ENCODE data around the gene CREB5. TPM values are rescaled to one million over a fixed set of nuclear protein-coding genes. Genes with fewer than 3 reads are reported as not detected.

The CREB5 gene
- total RNA-seq, 1 experiment from 2014 or later, result 0.49 TPM

GRCh38 chr7:28812616-28813015, 400.3 kb downstream of the CREB5 start:
- ATAC-seq (no peak), DNase-seq (ENCODE audit: low read depth, low spot score) (no peak)
- H3K4me2 ChIP-seq (ENCODE audit: low read length), result no peak overlapping the region
- H3K4me3 ChIP-seq (replicated peaks in 1 of 2; ENCODE audit: low read depth in 1 of 2, low read length in 2 of 2), result no peak overlapping the region
- no peaks in the 10 kb centered on the region for H4K20me1 ChIP-seq (ENCODE audit: insufficient read depth)
- intact Hi-C loops (cut with micrococcal nuclease), result no loop called here
- no peaks in the 10 kb centered on the region for H3K9me3 ChIP-seq (ENCODE audit: control insufficient read depth in 1 of 2, insufficient read depth in 1 of 2, low read depth in 1 of 2, low read length in 2 of 2)
- POLR2A ChIA-PET, result no interaction called here
- no peaks in the 10 kb centered on the region for H3K9me2 ChIP-seq (ENCODE audit: insufficient read depth)
- no peaks in the 10 kb centered on the region for H3K27me3 ChIP-seq (ENCODE audit: insufficient read depth, low read length)
- BruUV-seq (replicated peaks), result no TSS peak
- CTCF ChIA-PET, result no interaction called here
- H3K4me1 ChIP-seq (ENCODE audit: control insufficient read depth in 1 of 2, insufficient read depth in 2 of 2, low read length in 2 of 2), result no peaks in the 10 kb centered on the region; a peak in 3 of 4 replicates
- H3K79me2 ChIP-seq (ENCODE audit: insufficient read depth, low read length), result no peaks in the 10 kb centered on the region
- H3K27ac ChIP-seq (ENCODE audit: low read depth, low read length), result no peak overlapping the region
- H2AFZ ChIP-seq (ENCODE audit: low read depth, low read length, poor library complexity, severe bottlenecking), result no peak overlapping the region
- H3K36me3 ChIP-seq (ENCODE audit: control insufficient read depth in 1 of 2, insufficient read depth in 2 of 2, low read length in 2 of 2), result no peaks in the 10 kb centered on the region
- H3K9ac ChIP-seq (ENCODE audit: low read length), result no peak overlapping the region
- TF ChIP-seq ZFX (IDR thresholded peaks at IDR 0.05), result no peak
- no peak for TF ChIP-seq POLR2A (IDR thresholded peaks at IDR 0.05; ENCODE audit: borderline replicate concordance, extremely low read depth, insufficient read depth, insufficient read length)
- no peak for TF ChIP-seq ELF1 (IDR thresholded peaks at IDR 0.05; ENCODE audit: borderline replicate concordance, low read depth)
- no peak for TF ChIP-seq CBX3 (IDR thresholded peaks at IDR 0.05; ENCODE audit: low read depth)
- TF ChIP-seq ZNF274 (IDR thresholded peaks at IDR 0.05; ENCODE audit: low read depth, low read length), result no peak
- no peak for TF ChIP-seq POLR2AphosphoS5 (IDR thresholded peaks at IDR 0.05; ENCODE audit: low read depth, low read length)
- TF ChIP-seq RAD21 (IDR thresholded peaks at IDR 0.05; ENCODE audit: low read depth), result no peak
- RAD21 ChIA-PET (ENCODE audit: low non-redundant PET in 1 of 2, low total read pairs in 2 of 2, uncharacterized antibody in 2 of 2, unreplicated experiment in 2 of 2), result no interaction called here

- no peak overlapping the region for H3K27ac ChIP-seq (ENCODE audit: low read depth, low read length)
- RAD21 ChIA-PET (ENCODE audit: low non-redundant PET in 1 of 2, low total read pairs in 2 of 2, uncharacterized antibody in 2 of 2, unreplicated experiment in 2 of 2), result no interaction called here
- H3K79me2 ChIP-seq (ENCODE audit: insufficient read depth, low read length), result no peaks in the 10 kb centered on the region
- no peaks in the 10 kb centered on the region for H3K9me2 ChIP-seq (ENCODE audit: insufficient read depth)
- ATAC-seq (no peak), DNase-seq (ENCODE audit: low read depth, low spot score) (no peak)
- POLR2A ChIA-PET, result interaction anchor here (0.7 kb wide), 1 partner anchor 9 kb away, joined by 3 read pairs; no protein-coding TSS in a partner anchor
- H3K4me3 ChIP-seq (replicated peaks in 1 of 2; ENCODE audit: low read depth in 1 of 2, low read length in 2 of 2), result no peak overlapping the region
- H4K20me1 ChIP-seq (ENCODE audit: insufficient read depth), result no peaks in the 10 kb centered on the region
- CTCF ChIA-PET, result no interaction called here
- H3K4me2 ChIP-seq (ENCODE audit: low read length), result no peak overlapping the region
- H3K9ac ChIP-seq (ENCODE audit: low read length), result no peak overlapping the region
- intact Hi-C loops (cut with micrococcal nuclease), result no loop called here
- H3K4me1 ChIP-seq (ENCODE audit: control insufficient read depth in 1 of 2, insufficient read depth in 2 of 2, low read length in 2 of 2), result no peaks in the 10 kb centered on the region; a peak in 2 of 4 replicates
- no peaks in the 10 kb centered on the region for H3K27me3 ChIP-seq (ENCODE audit: insufficient read depth, low read length)
- no peaks in the 10 kb centered on the region for H3K36me3 ChIP-seq (ENCODE audit: control insufficient read depth in 1 of 2, insufficient read depth in 2 of 2, low read length in 2 of 2)
- no TSS peak for BruUV-seq (replicated peaks)
- no peaks in the 10 kb centered on the region for H3K9me3 ChIP-seq (ENCODE audit: control insufficient read depth in 1 of 2, insufficient read depth in 1 of 2, low read depth in 1 of 2, low read length in 2 of 2)
- no peak overlapping the region for H2AFZ ChIP-seq (ENCODE audit: low read depth, low read length, poor library complexity, severe bottlenecking)
- TF ChIP-seq, protein P1, sequence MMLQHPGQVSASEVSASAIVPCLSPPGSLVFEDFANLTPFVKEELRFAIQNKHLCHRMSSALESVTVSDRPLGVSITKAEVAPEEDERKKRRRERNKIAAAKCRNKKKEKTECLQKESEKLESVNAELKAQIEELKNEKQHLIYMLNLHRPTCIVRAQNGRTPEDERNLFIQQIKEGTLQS (IDR thresholded peaks at IDR 0.05), result no peak
- TF ChIP-seq POLR2AphosphoS5 (IDR thresholded peaks at IDR 0.05; ENCODE audit: low read depth, low read length) (no peak), SP1 (IDR thresholded peaks at IDR 0.05; ENCODE audit: low read depth) (no peak), YY1 (IDR thresholded peaks at IDR 0.05; ENCODE audit: extremely low read depth, insufficient replicate concordance, low read depth, low read length) (no peak), REST (IDR thresholded peaks at IDR 0.05; ENCODE audit: low read depth) (no peak), TCF7L2 (IDR thresholded peaks at IDR 0.05; ENCODE audit: borderline replicate concordance, extremely low read depth, insufficient read depth, insufficient read length) (no peak), ELF1 (IDR thresholded peaks at IDR 0.05; ENCODE audit: borderline replicate concordance, low read depth) (no peak), SRF (IDR thresholded peaks at IDR 0.05; ENCODE audit: low read depth) (no peak), ZNF274 (IDR thresholded peaks at IDR 0.05; ENCODE audit: low read depth, low read length) (no peak), ZFX (IDR thresholded peaks at IDR 0.05) (no peak), EZH2phosphoT487 (IDR thresholded peaks at IDR 0.05; ENCODE audit: borderline replicate concordance) (no peak)
- TF ChIP-seq, protein P2, sequence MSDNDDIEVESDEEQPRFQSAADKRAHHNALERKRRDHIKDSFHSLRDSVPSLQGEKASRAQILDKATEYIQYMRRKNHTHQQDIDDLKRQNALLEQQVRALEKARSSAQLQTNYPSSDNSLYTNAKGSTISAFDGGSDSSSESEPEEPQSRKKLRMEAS (IDR thresholded peaks at IDR 0.05), result no peak
Observed at GRCh38 chr7:28813243-28813962, 401.1 kb downstream of the CREB5 start.
